CD14-positive monocyte (primary cell): ENCODE results near the gene ENKUR. TPM values are rescaled to one million over a fixed set of nuclear protein-coding genes. Genes with fewer than 3 reads are reported as not detected.

Source experiments
- DNase-seq, 3 donors: peaks; one replicate each; pipeline ENCODE4 v3.0.0-alpha.2; 2011 to 2022
- H2AFZ ChIP-seq: 2 replicates; pipeline ENCODE4 v1.6.0; 2012; ENCODE audit warnings: mild to moderate bottlenecking, low read depth, low read length, inconsistent platforms; ENCODE audit not compliant: insufficient read depth, poor library complexity, severe bottlenecking
- H3K27ac ChIP-seq, 2 donors: 1 replicate in 1 of 2; 2 replicates in 1 of 2; pipeline ENCODE4 v1.5.1; 2012 to 2013; ENCODE audit warnings: low read length in 2 of 2, control low read depth in 1 of 2, inconsistent platforms in 1 of 2, low read depth in 1 of 2, mild to moderate bottlenecking in 1 of 2
- H3K27me3 ChIP-seq, 2 donors: one replicate each; pipeline versions ENCODE4 v1.6.0 to v1.6.1; 2011 to 2013; ENCODE audit warnings: low read length in 2 of 2; ENCODE audit not compliant: control insufficient read depth in 2 of 2, insufficient read depth in 2 of 2
- H3K36me3 ChIP-seq, 2 donors: replicated peaks in 1 of 2; 1 replicate in 1 of 2; 2 replicates in 1 of 2; pipeline versions ENCODE4 v1.5.1 to v1.6.1; 2012 to 2013; ENCODE audit warnings: low read length in 2 of 2, control low read depth in 1 of 2, inconsistent platforms in 1 of 2, mild to moderate bottlenecking in 1 of 2; ENCODE audit not compliant: insufficient read depth in 2 of 2, control insufficient read depth in 1 of 2
- H3K4me1 ChIP-seq, 2 donors: 1 replicate in 1 of 2; 2 replicates in 1 of 2; pipeline versions ENCODE4 v1.5.1 to v1.6.1; 2012 to 2013; ENCODE audit warnings: low read length in 2 of 2, control low read depth in 1 of 2, inconsistent platforms in 1 of 2, mild to moderate bottlenecking in 1 of 2, moderate library complexity in 1 of 2; ENCODE audit not compliant: insufficient read depth in 2 of 2, control insufficient read depth in 1 of 2
- H3K4me2 ChIP-seq: replicated peaks from 2 replicates; pipeline ENCODE3; 2012; ENCODE audit warnings: low read length, moderate library complexity, mild to moderate bottlenecking; ENCODE audit not compliant: poor library complexity, severe bottlenecking; ENCODE audit errors: extremely low read depth
- H3K4me3 ChIP-seq, 3 experiments: fragments of 200-600 bp in 1 of 3; sonication (generic) in 1 of 3; replicated peaks in 1 of 3; 1 replicate in 2 of 3; 2 replicates in 1 of 3; pipeline ENCODE4 v1.5.1; 2011 to 2013; ENCODE audit warnings: low read length in 3 of 3, mild to moderate bottlenecking in 3 of 3, control low read depth in 2 of 3, low read depth in 2 of 3, inconsistent platforms in 1 of 3, moderate library complexity in 1 of 3
- H3K79me2 ChIP-seq: 2 replicates; pipeline ENCODE4 v1.6.0; 2012; ENCODE audit warnings: mild to moderate bottlenecking, control low read depth, inconsistent platforms, low read length, moderate library complexity; ENCODE audit not compliant: insufficient read depth
- H3K9ac ChIP-seq: 2 replicates; pipeline ENCODE4 v1.6.0; 2017; ENCODE audit warnings: low read length, mild to moderate bottlenecking; ENCODE audit not compliant: insufficient read depth, poor library complexity, severe bottlenecking
- H3K9me3 ChIP-seq, 2 donors: replicated peaks in 1 of 2; 1 replicate in 1 of 2; 2 replicates in 1 of 2; pipeline versions ENCODE4 v1.5.1 to v1.6.1; 2012 to 2013; ENCODE audit warnings: low read length in 2 of 2, control low read depth in 1 of 2; ENCODE audit not compliant: control insufficient read depth in 1 of 2, insufficient read depth in 1 of 2
- H4K20me1 ChIP-seq: 2 replicates; pipeline ENCODE4 v1.6.0; 2012; ENCODE audit warnings: mild to moderate bottlenecking, low read length, control low read depth, moderate library complexity; ENCODE audit not compliant: insufficient read depth
- H3K27ac Mint-ChIP-seq, 7 donors: one replicate each; pipeline ENCODE4 v1.8.0; 2020; ENCODE audit warnings: mild to moderate bottlenecking in 7 of 7, mixed read lengths in 7 of 7, moderate library complexity in 6 of 7, inconsistent platforms in 2 of 7
- H3K27me3 Mint-ChIP-seq, 3 donors: one replicate each; pipeline ENCODE4 v1.8.0; 2021 to 2022; ENCODE audit warnings: low read depth in 3 of 3, mild to moderate bottlenecking in 3 of 3, mixed read lengths in 3 of 3, moderate library complexity in 3 of 3, inconsistent platforms in 1 of 3
- H3K36me3 Mint-ChIP-seq, 2 donors: one replicate each; pipeline ENCODE4 v1.8.0; 2020; ENCODE audit warnings: mixed read lengths in 2 of 2, inconsistent platforms in 1 of 2, mild to moderate bottlenecking in 1 of 2
- H3K4me1 Mint-ChIP-seq: one replicate; pipeline ENCODE4 v1.8.0; 2020; ENCODE audit warnings: mild to moderate bottlenecking, mixed read lengths
- H3K4me3 Mint-ChIP-seq, 2 donors: one replicate each; pipeline ENCODE4 v1.8.0; 2020; ENCODE audit warnings: mild to moderate bottlenecking in 2 of 2, mixed read lengths in 2 of 2, moderate library complexity in 1 of 2
- H3K9me3 Mint-ChIP-seq, 7 donors: one replicate each; pipeline ENCODE4 v1.8.0; 2020 to 2022; ENCODE audit warnings: mixed read lengths in 7 of 7, mild to moderate bottlenecking in 6 of 7, moderate library complexity in 6 of 7, inconsistent platforms in 2 of 7
- WGBS: methylation state at CpG from one replicate; pipeline ENCODE4 v1.1.5; 2013; ENCODE audit warnings: missing lambda C conversion rate; ENCODE audit not compliant: insufficient coverage; 5-methylcytosine and 5-hydroxymethylcytosine counted together
- intact Hi-C, 2 donors: fragments of 100-400 bp; cut with micrococcal nuclease; formaldehyde crosslinking; loops; one replicate each; pipeline versions ENCODE4 v1.15.0 to v1.15.1; 2023
- polyA plus RNA-seq, 3 donors: library from polyadenylated mRNA; depleted of rRNA in 1 of 3; unstranded in 2 of 3; stranded (reverse) in 1 of 3; fragments of 300-500 nt in 2 of 3; fragments of >200 nt in 1 of 3; fragmentation: Illumina TruSeq in 2 of 3; gene quantifications; 1 replicate in 2 of 3; 2 replicates in 1 of 3; pipeline ENCODE4 v1.2.3, GENCODE V29; 2012 to 2021
- TF ChIP-seq, protein P1 (sequence below): fragments of 200-600 bp; IDR thresholded peaks from one replicate; pipeline ENCODE4 v1.8.0; 2022; ENCODE audit warnings: antibody characterized with exemption, mild to moderate bottlenecking

ENKUR gene
- polyA plus RNA-seq, 3 donors: 0.16 TPM; not detected in 2

DNA sequence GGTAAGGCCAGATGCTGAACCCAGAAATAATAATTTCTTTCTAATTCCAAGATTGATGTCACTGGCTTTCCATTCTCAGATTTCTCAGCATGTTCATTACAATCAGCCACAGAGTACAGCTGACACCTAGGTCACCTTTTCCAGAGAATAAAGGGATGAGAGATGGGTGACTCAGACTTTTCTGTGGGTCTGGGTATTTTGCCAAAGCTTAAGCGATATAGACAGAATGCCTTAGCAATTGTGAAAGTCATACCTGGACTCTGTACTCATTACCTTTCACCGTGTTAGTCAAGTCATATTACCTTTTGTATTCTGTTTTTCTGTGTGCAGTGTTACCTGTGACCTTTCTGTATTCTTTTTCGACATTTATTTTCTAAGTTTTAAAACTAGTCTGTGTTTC lies 53.0 kb downstream of the ENKUR start:
- Histone ChIP-seq H3K79me2 (no peaks in the 10 kb centered on the region), H3K27me3 (no peaks in the 10 kb centered on the region), H3K4me3 (no peak overlapping the region), H3K9ac (no peak overlapping the region), H3K4me2 (no peak overlapping the region), H2AFZ (no peak overlapping the region), H3K36me3 (no peaks in the 10 kb centered on the region), H3K9me3 (no peaks in the 10 kb centered on the region), H3K4me1 (no peaks in the 10 kb centered on the region), H3K27ac (no peak overlapping the region), H4K20me1 (no peaks in the 10 kb centered on the region)
- H3K9me3 Mint-ChIP-seq: peaks cover 0 to 2% (median 0%) of the 10 kb centered on the region in 7 donors
- 100% methylated on average over 1 of the region's 3 CpGs for WGBS
- DNase-seq: no peak
- H3K4me3 Mint-ChIP-seq: no peak overlapping the region
- intact Hi-C loops: no loop called here
- no peak overlapping the region for H3K27ac Mint-ChIP-seq
- H3K36me3 Mint-ChIP-seq: no peaks in the 10 kb centered on the region
- H3K4me1 Mint-ChIP-seq: no peaks in the 10 kb centered on the region
- TF ChIP-seq, protein P1, sequence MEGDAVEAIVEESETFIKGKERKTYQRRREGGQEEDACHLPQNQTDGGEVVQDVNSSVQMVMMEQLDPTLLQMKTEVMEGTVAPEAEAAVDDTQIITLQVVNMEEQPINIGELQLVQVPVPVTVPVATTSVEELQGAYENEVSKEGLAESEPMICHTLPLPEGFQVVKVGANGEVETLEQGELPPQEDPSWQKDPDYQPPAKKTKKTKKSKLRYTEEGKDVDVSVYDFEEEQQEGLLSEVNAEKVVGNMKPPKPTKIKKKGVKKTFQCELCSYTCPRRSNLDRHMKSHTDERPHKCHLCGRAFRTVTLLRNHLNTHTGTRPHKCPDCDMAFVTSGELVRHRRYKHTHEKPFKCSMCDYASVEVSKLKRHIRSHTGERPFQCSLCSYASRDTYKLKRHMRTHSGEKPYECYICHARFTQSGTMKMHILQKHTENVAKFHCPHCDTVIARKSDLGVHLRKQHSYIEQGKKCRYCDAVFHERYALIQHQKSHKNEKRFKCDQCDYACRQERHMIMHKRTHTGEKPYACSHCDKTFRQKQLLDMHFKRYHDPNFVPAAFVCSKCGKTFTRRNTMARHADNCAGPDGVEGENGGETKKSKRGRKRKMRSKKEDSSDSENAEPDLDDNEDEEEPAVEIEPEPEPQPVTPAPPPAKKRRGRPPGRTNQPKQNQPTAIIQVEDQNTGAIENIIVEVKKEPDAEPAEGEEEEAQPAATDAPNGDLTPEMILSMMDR: no peak
- peaks cover 0 to 3% (median 0%) of the 10 kb centered on the region in 3 donors for H3K27me3 Mint-ChIP-seq

DNA sequence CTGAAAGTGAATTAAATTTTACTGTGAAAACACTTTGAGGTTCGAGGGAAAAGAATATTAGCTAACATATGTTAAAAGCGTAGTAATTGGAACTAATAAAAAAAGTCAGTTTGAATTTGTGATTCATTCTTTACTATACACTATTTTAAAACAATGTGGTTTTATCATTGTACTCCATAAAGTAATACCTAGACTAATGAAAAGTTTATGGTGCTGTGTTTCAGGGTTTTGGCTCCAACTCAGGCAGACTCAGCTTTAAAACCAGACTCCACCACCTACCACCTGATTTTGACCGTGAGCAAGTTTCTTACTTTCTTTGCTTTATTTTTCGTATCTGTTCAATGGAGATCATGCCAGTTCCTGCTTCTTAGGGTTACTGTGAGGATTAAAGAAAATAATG lies 54.4 kb downstream of the ENKUR start:
- Mint-ChIP-seq H3K4me3 (no peak overlapping the region), H3K9me3 (peaks cover 0 to 2% (median 0%) of the 10 kb centered on the region in 7 donors), H3K27ac (no peak overlapping the region), H3K27me3 (peaks cover 0 to 3% (median 0%) of the 10 kb centered on the region in 3 donors), H3K4me1 (no peaks in the 10 kb centered on the region), H3K36me3 (no peaks in the 10 kb centered on the region)
- no peaks in the 10 kb centered on the region for H3K79me2 ChIP-seq
- no peak overlapping the region for H3K4me2 ChIP-seq
- no CpG with 5 or more reads among the region's 4 CpGs for WGBS
- TF ChIP-seq, protein P1: no peak
- no peak overlapping the region for H3K27ac ChIP-seq
- DNase-seq: no peak
- intact Hi-C loops: no loop called here
- H2AFZ ChIP-seq: no peak overlapping the region
- H3K4me1 ChIP-seq: no peaks in the 10 kb centered on the region
- no peaks in the 10 kb centered on the region for H3K27me3 ChIP-seq
- no peak overlapping the region for H3K9ac ChIP-seq
- no peaks in the 10 kb centered on the region for H3K9me3 ChIP-seq
- H3K36me3 ChIP-seq: no peaks in the 10 kb centered on the region
- H3K4me3 ChIP-seq: no peak overlapping the region
- H4K20me1 ChIP-seq: no peaks in the 10 kb centered on the region
